ENCODE measurements around the gene GCFC2. TPM values are rescaled to one million over a fixed set of nuclear protein-coding genes. Genes with fewer than 3 reads are reported as not detected.
"Not testable (repeated sequence)": the region's sequence is repeated elsewhere in the genome, so short reads cannot be mapped to it uniquely, and the experiment has no call there.

GCFC2 gene
- total RNA-seq, 2 experiments from 2014 or later = 17.1 to 27.0 TPM

- CTCF ChIA-PET = interaction anchor here (2.6 kb wide), 1 partner anchor 33 kb away, joined by 9 read pairs; no protein-coding TSS in a partner anchor
- ATAC-seq (no peak), DNase-seq (no peak)
- Mint-ChIP-seq H3K9me3 (ENCODE audit: low read depth) (no peaks in the 10 kb centered on the region), H3K27me3 (peaks cover 4% of the 10 kb centered on the region), H3K27ac (peak overlapping the region; percentile 97), H3K36me3 (peaks cover 11% of the 10 kb centered on the region), H3K4me1 (peaks cover 35% of the 10 kb centered on the region), H3K4me3 (peak overlapping the region; percentile 81)
These were observed 517 bp downstream of the GCFC2 start for GRCh38 chr2:75710220-75710576.

- no peaks in the 10 kb centered on the region for H3K27me3 Mint-ChIP-seq
- H3K27ac Mint-ChIP-seq = peak overlapping the region; percentile 60
- peak overlapping the region; percentile 81 for H3K4me3 Mint-ChIP-seq
- DNase-seq = no peak
- H3K4me1 Mint-ChIP-seq = peaks cover 33% of the 10 kb centered on the region
- CTCF ChIA-PET = interaction anchor here (2.6 kb wide), 1 partner anchor 32 kb away, joined by 9 read pairs; no protein-coding TSS in a partner anchor
- no peak for ATAC-seq
- peaks cover 19% of the 10 kb centered on the region for H3K36me3 Mint-ChIP-seq
- H3K9me3 Mint-ChIP-seq (ENCODE audit: low read depth) = no peaks in the 10 kb centered on the region
These were observed 1.4 kb downstream of the GCFC2 start for GRCh38 chr2:75709297-75709696.

- H3K9me3 Mint-ChIP-seq (ENCODE audit: low read depth) = no peaks in the 10 kb centered on the region
These were observed 2.8 kb downstream of the GCFC2 start for GRCh38 chr2:75707901-75708300.

GRCh38 chr2:75705921-75706320 lies 4.8 kb downstream of the GCFC2 start:
- H3K36me3 Mint-ChIP-seq = peaks cover 35% of the 10 kb centered on the region
- DNase-seq = no peak
- H3K4me1 Mint-ChIP-seq = peaks cover 26% of the 10 kb centered on the region
- no peaks in the 10 kb centered on the region for H3K27me3 Mint-ChIP-seq
- no peak overlapping the region for H3K4me3 Mint-ChIP-seq
- CTCF ChIA-PET = no interaction called here
- H3K27ac Mint-ChIP-seq = no peak overlapping the region
- ATAC-seq = no peak
- H3K9me3 Mint-ChIP-seq (ENCODE audit: low read depth) = no peaks in the 10 kb centered on the region

More at GRCh38 chr2:75707901-75708300, 2.8 kb downstream of the GCFC2 start:
- Mint-ChIP-seq H3K4me3 (no peak overlapping the region), H3K27ac (no peak overlapping the region), H3K36me3 (peaks cover 21% of the 10 kb centered on the region), H3K27me3 (no peaks in the 10 kb centered on the region), H3K4me1 (peaks cover 33% of the 10 kb centered on the region)
- DNase-seq (no peak), ATAC-seq (no peak)
- CTCF ChIA-PET = no interaction called here

- H3K36me3 Mint-ChIP-seq = peaks cover 50% of the 10 kb centered on the region
- H3K27me3 Mint-ChIP-seq = no peaks in the 10 kb centered on the region
- CTCF ChIA-PET = no interaction called here
- H3K9me3 Mint-ChIP-seq (ENCODE audit: low read depth) = peaks cover 3% of the 10 kb centered on the region
- ATAC-seq (no peak), DNase-seq (no peak)
- no peak overlapping the region for H3K4me3 Mint-ChIP-seq
- H3K4me1 Mint-ChIP-seq = peaks cover 18% of the 10 kb centered on the region
- no peak overlapping the region for H3K27ac Mint-ChIP-seq
These were observed 7.0 kb downstream of the GCFC2 start for GRCh38 chr2:75703589-75704287.

- H3K27ac Mint-ChIP-seq = no peak overlapping the region
- H3K27me3 Mint-ChIP-seq = no peaks in the 10 kb centered on the region
- ATAC-seq (no peak), DNase-seq (no peak)
- CTCF ChIA-PET = no interaction called here
- H3K36me3 Mint-ChIP-seq = peaks cover 57% of the 10 kb centered on the region
- H3K4me3 Mint-ChIP-seq = no peak overlapping the region
- H3K4me1 Mint-ChIP-seq = peaks cover 12% of the 10 kb centered on the region
- H3K9me3 Mint-ChIP-seq (ENCODE audit: low read depth) = peaks cover 3% of the 10 kb centered on the region
These were observed 8.1 kb downstream of the GCFC2 start for GRCh38 chr2:75702593-75702992.

DNA sequence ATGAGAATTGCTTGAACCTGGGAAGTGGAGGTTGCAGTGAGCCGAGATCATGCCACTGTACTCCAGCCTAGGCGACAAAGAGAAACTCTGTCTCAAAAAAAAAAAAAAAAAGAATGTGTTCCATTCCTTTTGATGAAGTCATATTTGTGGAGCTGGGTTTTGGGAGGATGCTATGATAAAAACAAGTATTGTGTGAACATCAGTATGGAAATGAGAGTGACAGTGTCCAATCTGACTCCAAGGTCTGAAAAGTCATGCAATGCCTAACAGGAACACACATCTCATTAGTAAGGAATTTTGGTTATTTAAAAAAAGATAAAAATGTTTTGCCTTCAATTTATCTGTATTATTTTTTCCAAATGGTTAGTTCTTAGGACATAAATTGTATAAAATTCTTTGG lies 11.8 kb downstream of the GCFC2 start:
- Mint-ChIP-seq H3K4me3 (no peak overlapping the region), H3K9me3 (ENCODE audit: low read depth) (peaks cover 3% of the 10 kb centered on the region), H3K4me1 (no peaks in the 10 kb centered on the region), H3K27ac (no peak overlapping the region), H3K27me3 (no peaks in the 10 kb centered on the region), H3K36me3 (peaks cover 45% of the 10 kb centered on the region)
- DNase-seq (no peak), ATAC-seq (no peak)
- CTCF ChIA-PET = interaction anchor here (2.4 kb wide), 1 partner anchor 13 kb away, joined by 7 read pairs; no protein-coding TSS in a partner anchor

GRCh38 chr2:75688196-75688595 lies 22.5 kb downstream of the GCFC2 start:
- DNase-seq = no peak
- CTCF ChIA-PET = interaction anchor here (1.9 to 2.1 kb wide), 2 partner anchors 10 to 11 kb away, joined by 4 to 6 read pairs; no protein-coding TSS in a partner anchor
- H3K27ac Mint-ChIP-seq = no peak overlapping the region
- H3K27me3 Mint-ChIP-seq = no peaks in the 10 kb centered on the region
- peaks cover 11% of the 10 kb centered on the region for H3K4me1 Mint-ChIP-seq
- peaks cover 47% of the 10 kb centered on the region for H3K36me3 Mint-ChIP-seq
- no peaks in the 10 kb centered on the region for H3K9me3 Mint-ChIP-seq (ENCODE audit: low read depth)
- no peak for ATAC-seq
- H3K4me3 Mint-ChIP-seq = no peak overlapping the region

DNA sequence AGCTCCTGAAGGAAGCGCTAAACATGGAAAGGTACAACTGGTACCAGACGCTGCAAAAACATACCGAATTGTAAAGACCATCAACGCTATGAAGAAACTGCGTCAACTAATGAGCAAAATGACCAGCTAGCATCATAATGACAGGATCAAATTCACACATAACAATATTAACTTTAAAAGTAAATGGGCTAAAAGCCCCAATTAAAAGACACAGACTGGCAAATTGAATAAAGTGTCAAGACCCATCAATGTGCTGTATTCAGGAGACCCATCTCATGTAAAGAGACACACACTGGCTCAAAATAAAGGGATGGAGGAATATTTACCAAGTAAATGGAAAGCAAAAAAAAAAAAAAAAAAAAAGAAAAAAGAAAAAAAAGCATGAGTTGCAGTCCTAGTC lies 27.3 kb downstream of the GCFC2 start:
- ATAC-seq; H3K27me3 Mint-ChIP-seq; CTCF ChIA-PET; H3K9me3 Mint-ChIP-seq (ENCODE audit: low read depth); DNase-seq; H3K27ac Mint-ChIP-seq; H3K4me3 Mint-ChIP-seq: not testable (repeated sequence)
- peaks cover 35% of the 10 kb centered on the region for H3K36me3 Mint-ChIP-seq
- H3K4me1 Mint-ChIP-seq = peaks cover 11% of the 10 kb centered on the region

- Mint-ChIP-seq H3K36me3 (peaks cover 25% of the 10 kb centered on the region), H3K9me3 (ENCODE audit: low read depth) (no peaks in the 10 kb centered on the region), H3K27me3 (no peaks in the 10 kb centered on the region), H3K27ac (no peak overlapping the region), H3K4me1 (peaks cover 20% of the 10 kb centered on the region), H3K4me3 (no peak overlapping the region)
- no peak for DNase-seq
- CTCF ChIA-PET = interaction anchor here (0.9 to 6.8 kb wide), 3 partner anchors 9 to 40 kb away, joined by 3 to 35 read pairs (median 3); no protein-coding TSS in a partner anchor
- no peak for ATAC-seq
These were observed 30.3 kb downstream of the GCFC2 start for GRCh38 chr2:75680402-75680801.

DNA sequence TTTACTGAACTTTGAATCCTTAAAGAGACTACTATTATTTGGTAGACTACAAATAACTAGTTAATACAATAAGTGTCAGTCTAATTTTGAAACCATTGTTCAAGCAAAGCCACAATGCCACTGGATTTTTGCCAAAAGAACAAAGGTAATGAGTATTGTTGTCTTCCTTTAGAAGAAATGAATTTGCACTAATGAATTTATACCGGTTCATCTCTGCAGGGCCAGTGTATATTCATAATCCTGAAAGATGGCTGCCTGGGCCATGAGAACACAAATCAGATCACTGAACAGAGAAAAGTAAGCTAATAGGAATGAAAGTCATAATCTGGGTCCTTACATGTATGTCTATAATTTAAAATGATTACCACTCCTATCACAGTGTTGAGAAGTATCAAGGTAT lies 31.2 kb downstream of the GCFC2 start:
- Mint-ChIP-seq H3K27ac (no peak overlapping the region), H3K4me3 (no peak overlapping the region), H3K4me1 (peaks cover 15% of the 10 kb centered on the region), H3K36me3 (peaks cover 18% of the 10 kb centered on the region), H3K27me3 (no peaks in the 10 kb centered on the region), H3K9me3 (ENCODE audit: low read depth) (no peaks in the 10 kb centered on the region)
- CTCF ChIA-PET = interaction anchor here (6.8 kb wide), 1 partner anchor 39 kb away, joined by 35 read pairs; no protein-coding TSS in a partner anchor
- no peak for DNase-seq
- ATAC-seq = no peak

DNA sequence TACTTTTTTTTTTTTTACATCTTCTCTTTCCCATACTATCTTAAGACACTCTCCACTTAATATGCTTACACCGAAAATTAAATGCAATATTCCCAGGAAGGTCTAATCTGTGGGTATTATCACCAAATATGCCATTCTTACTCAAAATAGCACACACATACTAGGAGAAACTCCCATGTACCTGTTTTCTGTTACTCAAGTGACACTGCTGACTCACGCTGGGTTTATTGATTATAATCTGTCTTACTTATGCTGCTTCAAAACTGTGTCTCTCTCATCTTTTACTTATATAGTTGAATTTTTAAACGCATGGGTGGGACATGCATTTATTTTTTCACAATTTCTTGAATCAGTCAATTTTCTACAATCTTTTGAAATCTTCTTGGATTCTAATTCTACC lies 34.3 kb downstream of the GCFC2 start:
- CTCF ChIA-PET = interaction anchor here (0.7 to 6.8 kb wide), 13 partner anchors 8 to 40 kb away, joined by 3 to 35 read pairs (median 5); partner anchors contain the start of genes GCFC2 and MRPL19
- H3K4me3 Mint-ChIP-seq = no peak overlapping the region
- ATAC-seq (no peak), DNase-seq (no peak)
- H3K4me1 Mint-ChIP-seq = peaks cover 12% of the 10 kb centered on the region
- no peaks in the 10 kb centered on the region for H3K27me3 Mint-ChIP-seq
- peaks cover 21% of the 10 kb centered on the region for H3K36me3 Mint-ChIP-seq
- H3K9me3 Mint-ChIP-seq (ENCODE audit: low read depth) = no peaks in the 10 kb centered on the region
- H3K27ac Mint-ChIP-seq = no peak overlapping the region

DNA sequence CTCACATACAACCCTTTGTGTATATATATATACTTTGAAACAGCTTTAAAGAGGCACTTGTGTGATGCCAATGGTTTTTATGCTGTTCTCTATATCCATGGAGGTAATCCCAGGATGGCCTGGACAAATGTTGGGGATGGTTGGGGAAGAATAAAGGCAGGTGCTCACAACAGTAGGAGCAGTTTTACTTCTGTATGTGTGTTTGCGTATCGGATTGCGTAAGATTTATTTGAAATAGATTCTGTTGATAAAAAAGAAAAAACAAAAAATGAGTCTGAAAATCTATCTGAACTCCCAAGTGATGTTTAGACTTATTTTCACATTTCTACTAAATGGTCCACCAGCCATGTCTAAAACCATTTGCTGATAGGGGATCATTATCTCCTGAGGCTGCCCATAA lies 34.8 kb downstream of the GCFC2 start:
- CTCF ChIA-PET = interaction anchor here (6.8 kb wide), 1 partner anchor 35 kb away, joined by 35 read pairs; no protein-coding TSS in a partner anchor
- no peaks in the 10 kb centered on the region for H3K27me3 Mint-ChIP-seq
- no peak overlapping the region for H3K4me3 Mint-ChIP-seq
- DNase-seq (no peak), ATAC-seq (no peak)
- no peaks in the 10 kb centered on the region for H3K9me3 Mint-ChIP-seq (ENCODE audit: low read depth)
- peaks cover 12% of the 10 kb centered on the region for H3K4me1 Mint-ChIP-seq
- peaks cover 24% of the 10 kb centered on the region for H3K36me3 Mint-ChIP-seq
- no peak overlapping the region for H3K27ac Mint-ChIP-seq

GRCh38 chr2:75675423-75675822 lies 35.3 kb downstream of the GCFC2 start:
- H3K27ac Mint-ChIP-seq; DNase-seq; H3K9me3 Mint-ChIP-seq (ENCODE audit: low read depth); ATAC-seq; H3K27me3 Mint-ChIP-seq; H3K4me3 Mint-ChIP-seq: not testable (repeated sequence)
- Mint-ChIP-seq H3K36me3 (peaks cover 24% of the 10 kb centered on the region), H3K4me1 (peaks cover 12% of the 10 kb centered on the region)
- CTCF ChIA-PET = interaction anchor here (6.8 kb wide), 1 partner anchor 35 kb away, joined by 35 read pairs; no protein-coding TSS in a partner anchor

Data from activated CD8-positive, alpha-beta memory T cell treated with anti-CD3 and anti-CD28 coated beads, Interleukin-2, amount 10 ng/mL, durations not matched to agents 7 days and 5 days (primary cell).